ENCODE measurements around the gene ACP1.

The ACP1 gene

GRCh38 chr2:280650-281110 is 15.9 kb downstream of the ACP1 start:
- no peak for DNase-seq (ENCODE audit: low read depth)

- no peak for DNase-seq (ENCODE audit: low read depth)
These were observed 16.6 kb downstream of the ACP1 start for GRCh38 chr2:281381-281780.

GRCh38 chr2:282371-283263 is 17.9 kb downstream of the ACP1 start:
- DNase-seq (ENCODE audit: low read depth): no peak

- no peak for DNase-seq (ENCODE audit: low read depth)
These were observed 19.4 kb downstream of the ACP1 start for GRCh38 chr2:283996-284794.

- no peak for DNase-seq (ENCODE audit: low read depth)
These were observed 20.2 kb downstream of the ACP1 start for GRCh38 chr2:284896-285492.

- DNase-seq (ENCODE audit: low read depth): no peak
These were observed 20.8 kb downstream of the ACP1 start for GRCh38 chr2:285531-285930.

GRCh38 chr2:286035-286434 is 21.3 kb downstream of the ACP1 start:
- no peak for DNase-seq (ENCODE audit: low read depth)

GRCh38 chr2:286774-287392 is 22.1 kb downstream of the ACP1 start:
- DNase-seq (ENCODE audit: low read depth): no peak

- no peak for DNase-seq (ENCODE audit: low read depth)
These were observed 22.7 kb downstream of the ACP1 start for GRCh38 chr2:287471-287885.

- no peak for DNase-seq (ENCODE audit: low read depth)
These were observed 23.4 kb downstream of the ACP1 start, which contains the start of gene ALKAL2 for GRCh38 chr2:287911-288757. ALKAL2 (minus strand) TSS chr2:288091; CDS start chr2:287835, 256 bp downstream.

GRCh38 chr2:288758-289361 is 24.1 kb downstream of the ACP1 start:
- no peak for DNase-seq (ENCODE audit: low read depth)

- no peak for DNase-seq (ENCODE audit: low read depth)
These were observed 24.8 kb downstream of the ACP1 start for GRCh38 chr2:289362-290089.

- no peak for DNase-seq (ENCODE audit: low read depth)
These were observed 25.5 kb downstream of the ACP1 start for GRCh38 chr2:290090-290722.

GRCh38 chr2:295090-295489 is 30.3 kb downstream of the ACP1 start:
- DNase-seq (ENCODE audit: low read depth): no peak

- DNase-seq (ENCODE audit: low read depth): no peak
These were observed 31.6 kb downstream of the ACP1 start for GRCh38 chr2:296354-296753.

- no peak for DNase-seq (ENCODE audit: low read depth)
These were observed 40.6 kb downstream of the ACP1 start for GRCh38 chr2:305366-305765.

GRCh38 chr2:309148-309953 is 44.6 kb downstream of the ACP1 start:
- DNase-seq (ENCODE audit: low read depth): no peak

GRCh38 chr2:309954-310510 is 45.3 kb downstream of the ACP1 start:
- DNase-seq (ENCODE audit: low read depth): no peak
